Lung (tissue), 12 donors: ENCODE results near the gene MUCL3. TPM values are rescaled to one million over a fixed set of nuclear protein-coding genes. Genes with fewer than 3 reads are reported as not detected.

ENCODE experiments used
- ATAC-seq: fragments of 200-7000 bp; cut with Tn5 transposase; one replicate; pipeline ENCODE4 v1.9.1; 2020; ENCODE audit warnings: moderate number of reproducible peaks; ENCODE audit not compliant: insufficient read depth, low FRiP score
- DNase-seq, 3 donors: peaks; one replicate each; pipeline ENCODE4 v3.0.0-alpha.2; 2013 to 2017
- H3K27ac ChIP-seq, 2 donors: one replicate each; pipeline ENCODE4 v1.5.1; 2013; ENCODE audit warnings: mild to moderate bottlenecking in 2 of 2, moderate library complexity in 2 of 2, control low read depth in 1 of 2, inconsistent platforms in 1 of 2, low read depth in 1 of 2, low read length in 1 of 2
- H3K27me3 ChIP-seq, 3 donors: one replicate each; pipeline ENCODE4 v1.5.1; 2013; ENCODE audit warnings: low read length in 2 of 3; ENCODE audit not compliant: control insufficient read depth in 3 of 3, insufficient read depth in 3 of 3
- H3K36me3 ChIP-seq, 4 donors: one replicate each; pipeline ENCODE4 v1.5.1; 2013; ENCODE audit warnings: low read length in 4 of 4, mild to moderate bottlenecking in 1 of 4, moderate library complexity in 1 of 4; ENCODE audit not compliant: control insufficient read depth in 4 of 4, insufficient read depth in 4 of 4
- H3K4me1 ChIP-seq, 5 donors: one replicate each; pipeline ENCODE4 v1.5.1; 2013; ENCODE audit warnings: low read length in 5 of 5, mild to moderate bottlenecking in 2 of 5, moderate library complexity in 1 of 5; ENCODE audit not compliant: control insufficient read depth in 5 of 5, insufficient read depth in 5 of 5
- H3K4me3 ChIP-seq: one replicate; pipeline ENCODE4 v1.5.1; 2013; ENCODE audit warnings: mild to moderate bottlenecking, control low read depth, moderate library complexity
- H3K9ac ChIP-seq, 2 donors: one replicate each; pipeline ENCODE4 v1.5.1; 2013; ENCODE audit warnings: low read length in 2 of 2, control low read depth in 1 of 2; ENCODE audit not compliant: insufficient read depth in 1 of 2
- H3K9me3 ChIP-seq, 4 donors: one replicate each; pipeline ENCODE4 v1.5.1; 2013; ENCODE audit warnings: low read length in 3 of 4, mild to moderate bottlenecking in 1 of 4, moderate library complexity in 1 of 4; ENCODE audit not compliant: control insufficient read depth in 4 of 4, insufficient read depth in 3 of 4
- CTCF ChIP-seq: IDR thresholded peaks from 2 replicates; pipeline ENCODE4 v1.5.1; 2012; ENCODE audit warnings: mild to moderate bottlenecking; ENCODE audit errors: control extremely low read depth, extremely low read depth
- WGBS, 2 donors: extraction: QIAGEN DNeasy Blood & Tissue Kit; methylation state at CpG; one replicate each; pipeline ENCODE4 v1.1.7; 2013; 5-methylcytosine and 5-hydroxymethylcytosine counted together
- polyA plus RNA-seq, 2 donors: library from polyadenylated mRNA; stranded (reverse); fragments of 200-250 nt; gene quantifications; one replicate each; pipeline ENCODE4 v1.2.1, GENCODE V29; 2013
- total RNA-seq, 2 donors: library from RNA; depleted of rRNA in 1 of 2; stranded (reverse); fragments of >200 nt in 1 of 2; gene quantifications; one replicate each; pipeline ENCODE4 v1.2.1, GENCODE V29; 2014 to 2021
- donor health status: control.
- donor health status: control.
- donor health status: Bipolar disorder and iron deficiency.
- donor health status: healthy.
- donor health status: DM: yes; HTN: yes; CAD: no.

Gene MUCL3
- total and polyA plus RNA-seq, 4 donors: 0.47 to 6.4 (median 2.0) TPM

- no peak for TF ChIP-seq CTCF
- peak overlapping the region; percentile 29 for H3K4me3 ChIP-seq
- no peaks in the 10 kb centered on the region for H3K27me3 ChIP-seq
- peak overlapping the region; percentile 86 to 95 for H3K27ac ChIP-seq
- H3K9ac ChIP-seq: peak overlapping the region in 1 of 2 donors; percentile 44
- WGBS, 2 donors: 10 to 12% methylated on average over 31 of the region's 31 CpGs
- peak; percentile 10 for ATAC-seq
- no peak for DNase-seq
- H3K9me3 ChIP-seq: no peaks in the 10 kb centered on the region
- H3K4me1 ChIP-seq: peaks cover 0 to 29% (median 21%) of the 10 kb centered on the region in 5 donors
- H3K36me3 ChIP-seq: peaks cover 0 to 17% (median 14%) of the 10 kb centered on the region in 4 donors
Observed at GRCh38 chr6:30913721-30914075, 27.1 kb upstream of the MUCL3 start.

- no peak for TF ChIP-seq CTCF
- DNase-seq (peak; percentile 96 to 97 (median 97)), ATAC-seq (peak; percentile 97)
- H3K4me1 ChIP-seq: peaks cover 0 to 23% (median 16%) of the 10 kb centered on the region in 5 donors
- peak within 1 kb of the TSS; percentile 86 to 95 for H3K27ac ChIP-seq
- no peaks in the 10 kb centered on the region for H3K9me3 ChIP-seq
- WGBS, 2 donors: 1% methylated on average over 41 to 52 of the region's 52 CpGs
- H3K4me3 ChIP-seq: peak within 1 kb of the TSS; percentile 57
- H3K27me3 ChIP-seq: no peaks in the 10 kb centered on the region
- H3K36me3 ChIP-seq: peaks cover 0 to 15% (median 14%) of the 10 kb centered on the region in 4 donors
- peak within 1 kb of the TSS; percentile 65 to 69 for H3K9ac ChIP-seq
Observed at GRCh38 chr6:30914076-30914853, 26.5 kb upstream of the MUCL3 start, which contains the start of gene VARS2. VARS2 (plus strand) TSS chr6:30914238; CDS start chr6:30914837, 599 bp downstream.

GRCh38 chr6:30914854-30915590, 25.8 kb upstream of the MUCL3 start:
- ATAC-seq: no peak
- peaks cover 4 to 21% (median 15%) of the 10 kb centered on the region in 4 donors for H3K36me3 ChIP-seq

More at GRCh38 chr6:30914854-30915590, 25.8 kb upstream of the MUCL3 start:
- H3K9ac ChIP-seq: peak overlapping the region; percentile 65 to 72
- H3K9me3 ChIP-seq: no peaks in the 10 kb centered on the region
- H3K27me3 ChIP-seq: no peaks in the 10 kb centered on the region
- no peak for TF ChIP-seq CTCF
- peak in 2 of 3 donors; percentile 14 for DNase-seq
- 35 to 65% methylated on average over 17 of the region's 17 CpGs for WGBS, 2 donors
- H3K27ac ChIP-seq: peak overlapping the region; percentile 86 to 95
- H3K4me3 ChIP-seq: peak overlapping the region; percentile 57
- H3K4me1 ChIP-seq: peaks cover 0 to 21% (median 15%) of the 10 kb centered on the region in 5 donors
